GM12865 (cell line): Measurements from ENCODE around the gene KIAA0408.

Experiments used
- DNase-seq: peaks from one replicate; pipeline ENCODE4 v3.0.0; 2010; ENCODE audit warnings: low read depth
- H3K4me3 ChIP-seq: 2 replicates; pipeline ENCODE4 v1.5.1; 2011; ENCODE audit warnings: mild to moderate bottlenecking, low read depth, low read length, control low read depth
- TF ChIP-seq, protein P1 (sequence below): IDR thresholded peaks from 2 replicates; pipeline ENCODE4 v1.5.1; 2011; ENCODE audit warnings: low read length, control low read depth, low read depth, inconsistent platforms; ENCODE audit not compliant: insufficient read depth; ENCODE audit errors: missing control alignments

KIAA0408 gene

DNA sequence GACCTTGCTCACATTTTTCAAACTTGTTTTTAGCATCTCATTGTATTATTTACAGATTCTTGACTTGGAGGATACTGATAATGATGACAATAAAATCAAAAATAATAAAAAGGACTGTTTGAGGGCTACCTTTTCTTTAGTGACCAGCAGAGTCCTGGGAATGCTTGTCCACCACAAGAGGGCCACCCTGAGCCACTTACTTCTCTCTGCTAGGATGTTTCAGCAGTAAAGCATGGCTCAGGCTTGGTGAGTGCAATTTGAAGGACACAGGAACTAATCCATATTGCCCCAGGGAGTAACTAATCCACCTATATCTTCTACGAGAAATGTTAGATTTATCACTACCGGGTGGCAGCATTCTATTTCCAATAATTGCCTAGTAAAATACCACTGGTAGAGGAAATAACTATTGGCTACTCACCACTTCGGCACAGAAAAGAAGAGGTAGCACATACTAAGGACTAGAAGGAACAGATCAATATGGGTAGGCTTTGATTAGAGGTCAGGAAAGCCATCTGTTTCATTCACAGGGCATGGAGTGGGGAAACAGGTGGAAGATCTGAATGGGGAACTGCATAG, 5.8 kb upstream of the KIAA0408 start:
- peak; percentile 71 for DNase-seq
- no peak overlapping the region for H3K4me3 ChIP-seq
- TF ChIP-seq, protein P1, sequence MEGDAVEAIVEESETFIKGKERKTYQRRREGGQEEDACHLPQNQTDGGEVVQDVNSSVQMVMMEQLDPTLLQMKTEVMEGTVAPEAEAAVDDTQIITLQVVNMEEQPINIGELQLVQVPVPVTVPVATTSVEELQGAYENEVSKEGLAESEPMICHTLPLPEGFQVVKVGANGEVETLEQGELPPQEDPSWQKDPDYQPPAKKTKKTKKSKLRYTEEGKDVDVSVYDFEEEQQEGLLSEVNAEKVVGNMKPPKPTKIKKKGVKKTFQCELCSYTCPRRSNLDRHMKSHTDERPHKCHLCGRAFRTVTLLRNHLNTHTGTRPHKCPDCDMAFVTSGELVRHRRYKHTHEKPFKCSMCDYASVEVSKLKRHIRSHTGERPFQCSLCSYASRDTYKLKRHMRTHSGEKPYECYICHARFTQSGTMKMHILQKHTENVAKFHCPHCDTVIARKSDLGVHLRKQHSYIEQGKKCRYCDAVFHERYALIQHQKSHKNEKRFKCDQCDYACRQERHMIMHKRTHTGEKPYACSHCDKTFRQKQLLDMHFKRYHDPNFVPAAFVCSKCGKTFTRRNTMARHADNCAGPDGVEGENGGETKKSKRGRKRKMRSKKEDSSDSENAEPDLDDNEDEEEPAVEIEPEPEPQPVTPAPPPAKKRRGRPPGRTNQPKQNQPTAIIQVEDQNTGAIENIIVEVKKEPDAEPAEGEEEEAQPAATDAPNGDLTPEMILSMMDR = peak; percentile 80

DNA sequence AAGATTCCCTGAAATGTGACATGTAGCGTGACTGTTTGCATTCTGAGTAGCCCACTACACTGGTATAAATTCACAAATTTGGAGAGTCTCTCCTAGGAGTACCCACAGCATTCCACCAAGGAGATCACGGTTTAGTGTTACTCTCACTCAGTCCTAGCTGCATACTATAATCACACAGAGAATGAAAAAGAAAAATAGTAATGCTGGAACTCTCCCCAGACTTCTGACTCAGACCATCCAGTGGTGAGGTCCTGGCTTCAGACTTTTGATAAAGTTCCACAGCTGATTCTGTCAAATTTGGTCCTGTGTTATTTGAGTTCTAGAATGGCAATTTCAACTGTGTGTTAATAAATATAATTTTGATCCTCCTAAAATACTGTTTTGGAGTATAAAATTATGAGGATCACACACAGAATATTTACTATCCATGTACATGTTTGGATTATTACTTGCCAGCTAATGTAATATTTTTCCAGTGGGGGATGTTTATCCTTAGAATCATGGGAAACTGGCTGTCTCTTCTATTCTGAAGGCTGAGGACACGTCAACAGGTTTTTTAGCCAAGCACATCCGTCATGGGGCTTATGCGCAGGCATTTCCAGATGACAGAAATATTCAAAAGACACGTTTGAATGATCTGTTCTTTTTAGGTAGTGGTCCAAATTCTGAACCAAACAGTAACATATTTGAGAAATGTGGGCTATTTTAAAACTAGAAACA, 5.1 kb upstream of the KIAA0408 start:
- no peak for DNase-seq
- H3K4me3 ChIP-seq = no peak overlapping the region
- TF ChIP-seq, protein P1 = no peak

DNA sequence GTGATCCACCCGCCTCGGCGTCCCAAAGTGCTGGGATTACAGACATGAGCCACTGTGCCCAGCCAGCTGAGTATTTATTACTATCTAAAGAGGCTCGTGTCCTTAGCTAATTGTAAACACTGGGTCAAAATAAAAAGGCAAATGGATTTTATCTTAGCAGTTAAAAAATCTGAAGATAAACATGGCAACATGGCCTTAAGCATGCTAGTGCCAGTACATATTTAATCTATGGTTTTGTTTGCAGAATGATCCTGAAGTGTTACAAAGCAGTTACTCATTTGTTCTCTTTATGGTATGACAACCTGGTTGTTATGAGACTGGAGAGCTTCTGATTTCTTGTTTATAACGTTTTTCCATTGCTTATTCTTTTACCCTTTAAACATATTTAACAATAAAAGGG, 3.9 kb upstream of the KIAA0408 start:
- TF ChIP-seq, protein P1 = no peak
- no peak overlapping the region for H3K4me3 ChIP-seq

DNA sequence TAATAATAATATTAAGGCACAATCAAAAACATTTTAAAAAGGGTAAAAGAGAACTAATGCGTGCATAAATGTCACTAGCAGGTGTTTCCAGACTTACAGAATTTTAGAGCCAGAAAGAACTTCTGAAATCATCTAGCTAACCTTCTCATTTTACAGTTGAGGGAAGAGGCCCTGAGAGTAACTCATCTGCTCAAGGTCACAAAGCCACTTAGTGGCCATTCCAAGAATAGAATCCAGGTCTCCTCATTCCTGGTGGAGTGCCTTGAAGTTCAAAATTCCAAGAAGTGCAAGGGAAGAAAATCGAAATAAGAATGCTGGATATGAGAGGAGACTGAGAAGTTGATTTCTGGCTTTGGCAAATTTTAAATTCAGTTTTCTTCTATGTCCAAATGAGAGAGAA, 3.2 kb upstream of the KIAA0408 start:
- DNase-seq = no peak
- H3K4me3 ChIP-seq = no peak overlapping the region
- TF ChIP-seq, protein P1 = no peak

More for the DNA sequence above, 3.9 kb upstream of the KIAA0408 start:
- no peak for DNase-seq

DNA sequence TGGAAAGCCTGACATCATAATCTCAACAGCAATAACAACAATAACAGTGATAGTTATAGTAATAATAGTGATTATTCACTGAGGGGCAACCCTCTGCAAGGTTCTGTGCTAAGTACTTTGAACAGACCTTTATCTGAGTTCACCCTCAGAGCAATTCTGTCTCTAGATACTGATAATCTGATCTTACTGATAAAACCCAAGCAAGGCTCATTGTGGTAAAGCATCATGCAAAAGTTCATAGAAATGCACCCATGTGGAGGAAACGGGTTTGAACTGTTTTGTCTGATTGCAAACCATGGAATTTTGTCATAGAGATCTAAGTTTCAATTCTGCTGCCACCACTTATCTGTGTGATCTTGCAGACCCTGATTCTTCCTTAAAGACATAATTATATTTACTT, 1.3 kb upstream of the KIAA0408 start:
- DNase-seq = no peak
- H3K4me3 ChIP-seq = no peak overlapping the region
- TF ChIP-seq, protein P1 = no peak

DNA sequence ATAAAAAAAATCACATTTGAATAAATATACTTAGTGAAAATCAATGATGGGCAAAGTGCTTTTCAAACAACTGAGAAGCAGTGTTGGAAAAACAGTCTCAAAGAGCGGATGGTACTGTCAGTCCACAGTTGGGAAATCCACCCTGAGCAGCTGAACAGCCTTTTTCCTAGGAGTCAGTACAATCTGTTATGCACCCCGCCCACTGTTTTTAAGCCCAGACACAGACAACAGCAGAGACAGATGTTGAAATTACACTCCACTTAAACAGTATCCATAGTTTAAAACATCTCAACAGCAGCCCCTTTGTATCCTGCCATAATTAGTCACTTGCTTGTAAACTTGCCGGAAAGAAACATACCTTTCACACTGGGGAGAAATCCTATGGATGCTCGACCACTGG, 372 bp downstream of the KIAA0408 start:
- TF ChIP-seq, protein P1 = no peak
- no peak for DNase-seq
- H3K4me3 ChIP-seq = no peak overlapping the region

DNA sequence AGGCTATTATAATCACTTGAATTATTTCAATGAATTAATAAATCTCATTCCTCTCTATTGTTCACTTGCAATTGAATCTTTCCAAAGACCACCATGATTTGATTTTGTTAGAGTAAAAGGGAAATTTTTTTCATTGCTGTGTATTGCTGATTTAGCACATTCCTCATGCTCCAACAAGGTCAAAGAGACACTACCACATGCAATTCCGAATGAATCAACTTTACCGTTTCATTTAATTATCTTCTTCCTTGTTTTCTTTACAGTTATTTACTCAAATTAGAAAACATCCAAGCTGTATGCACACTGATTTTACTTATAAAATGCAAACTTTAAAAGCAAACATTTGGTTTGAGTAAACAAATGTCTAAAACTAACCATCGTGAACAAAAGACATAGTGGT, 967 bp downstream of the KIAA0408 start:
- TF ChIP-seq, protein P1 = no peak
- no peak for DNase-seq
- no peak overlapping the region for H3K4me3 ChIP-seq
